Measurements from ENCODE around the gene SEMA4F.

The SEMA4F gene

DNA sequence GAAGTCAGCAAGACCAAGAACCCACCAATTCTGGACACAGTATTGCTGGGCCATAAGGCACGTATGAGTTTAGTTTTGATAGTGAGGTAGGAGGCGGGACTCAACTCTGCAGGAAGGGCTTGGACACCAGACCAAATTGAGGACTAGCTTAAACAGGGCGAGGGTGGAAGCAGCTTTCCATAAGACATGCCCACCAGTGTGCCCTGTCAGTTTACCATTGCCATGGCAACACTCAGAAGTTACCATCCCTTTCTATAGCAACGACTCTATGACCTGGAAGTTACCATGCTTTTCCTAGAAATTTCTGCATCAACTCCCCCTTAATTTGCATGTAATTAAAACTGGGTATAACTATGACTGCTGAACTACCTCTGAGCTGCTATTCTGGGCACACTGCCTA is 8.7 kb upstream of the SEMA4F start:
- in situ Hi-C loops (cut with MboI; ENCODE audit: low pct_unique_long_range_greater_than_20kb, low sequenced_read_pairs, unreplicated experiment): no loop called here

DNA sequence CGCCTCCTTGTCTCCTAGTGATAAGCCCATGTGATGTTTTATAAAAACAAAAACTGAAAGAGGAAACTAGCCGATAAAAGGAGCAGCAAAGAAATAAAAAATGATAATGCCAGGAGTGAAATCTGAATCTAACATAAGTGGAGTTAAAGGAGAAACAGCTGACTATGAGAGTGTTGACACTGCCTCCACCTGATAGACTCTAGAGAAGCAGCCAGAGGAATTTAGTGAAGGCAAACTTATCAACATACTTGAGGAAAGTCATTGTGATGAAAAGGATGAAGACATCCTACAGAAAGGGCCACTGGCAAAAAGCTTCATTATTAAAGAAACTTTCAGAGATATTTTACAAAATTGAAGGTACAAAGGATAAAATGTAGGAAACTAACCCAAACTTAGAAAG is 7.8 kb upstream of the SEMA4F start:
- TF ChIP-seq, protein P1, sequence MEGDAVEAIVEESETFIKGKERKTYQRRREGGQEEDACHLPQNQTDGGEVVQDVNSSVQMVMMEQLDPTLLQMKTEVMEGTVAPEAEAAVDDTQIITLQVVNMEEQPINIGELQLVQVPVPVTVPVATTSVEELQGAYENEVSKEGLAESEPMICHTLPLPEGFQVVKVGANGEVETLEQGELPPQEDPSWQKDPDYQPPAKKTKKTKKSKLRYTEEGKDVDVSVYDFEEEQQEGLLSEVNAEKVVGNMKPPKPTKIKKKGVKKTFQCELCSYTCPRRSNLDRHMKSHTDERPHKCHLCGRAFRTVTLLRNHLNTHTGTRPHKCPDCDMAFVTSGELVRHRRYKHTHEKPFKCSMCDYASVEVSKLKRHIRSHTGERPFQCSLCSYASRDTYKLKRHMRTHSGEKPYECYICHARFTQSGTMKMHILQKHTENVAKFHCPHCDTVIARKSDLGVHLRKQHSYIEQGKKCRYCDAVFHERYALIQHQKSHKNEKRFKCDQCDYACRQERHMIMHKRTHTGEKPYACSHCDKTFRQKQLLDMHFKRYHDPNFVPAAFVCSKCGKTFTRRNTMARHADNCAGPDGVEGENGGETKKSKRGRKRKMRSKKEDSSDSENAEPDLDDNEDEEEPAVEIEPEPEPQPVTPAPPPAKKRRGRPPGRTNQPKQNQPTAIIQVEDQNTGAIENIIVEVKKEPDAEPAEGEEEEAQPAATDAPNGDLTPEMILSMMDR (IDR thresholded peaks at IDR 0.05; ENCODE audit: extremely low read depth, insufficient read depth, missing control alignments): no peak
- DNase-seq (ENCODE audit: low spot score): no peak
- in situ Hi-C loops (cut with MboI; ENCODE audit: low pct_unique_long_range_greater_than_20kb, low sequenced_read_pairs, unreplicated experiment): no loop called here

More for the DNA sequence above, 8.7 kb upstream of the SEMA4F start:
- TF ChIP-seq, protein P1 (IDR thresholded peaks at IDR 0.05; ENCODE audit: extremely low read depth, insufficient read depth, missing control alignments): no peak
- DNase-seq (ENCODE audit: low spot score): no peak

DNA sequence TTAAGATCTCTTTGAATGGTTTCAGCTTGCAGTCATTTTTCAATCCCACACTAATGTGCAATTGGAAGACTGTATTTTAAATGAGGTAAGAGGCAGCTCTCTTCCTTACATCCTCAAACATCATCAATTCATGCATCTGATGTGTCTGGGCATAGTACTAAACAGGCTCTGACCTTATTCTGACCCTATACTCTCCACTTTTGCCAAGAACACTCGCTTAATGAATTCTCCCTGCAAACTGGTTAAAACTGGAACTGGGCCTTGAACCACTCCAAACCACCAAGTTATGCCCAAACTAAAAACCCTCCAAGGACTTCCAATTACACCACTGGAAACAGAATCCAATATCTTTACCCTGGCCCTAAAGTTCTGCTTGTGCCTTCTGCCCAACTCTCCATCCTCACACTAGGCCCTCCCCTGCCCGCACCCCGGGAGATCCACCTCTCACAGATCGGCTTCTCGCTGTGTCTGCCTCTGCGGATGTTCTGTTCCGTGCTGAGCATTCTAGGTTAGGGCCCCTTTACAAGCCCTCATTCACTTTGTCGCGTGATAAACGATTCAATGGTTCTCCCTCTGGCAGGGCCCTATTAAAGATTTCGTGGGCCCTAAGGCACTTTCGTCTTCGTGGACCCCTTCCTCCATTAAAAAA is 7.1 kb upstream of the SEMA4F start:
- no peak for DNase-seq (ENCODE audit: low spot score)
- TF ChIP-seq, protein P1 (IDR thresholded peaks at IDR 0.05; ENCODE audit: extremely low read depth, insufficient read depth, missing control alignments): no peak
- in situ Hi-C loops (cut with MboI; ENCODE audit: low pct_unique_long_range_greater_than_20kb, low sequenced_read_pairs, unreplicated experiment): no loop called here

DNA sequence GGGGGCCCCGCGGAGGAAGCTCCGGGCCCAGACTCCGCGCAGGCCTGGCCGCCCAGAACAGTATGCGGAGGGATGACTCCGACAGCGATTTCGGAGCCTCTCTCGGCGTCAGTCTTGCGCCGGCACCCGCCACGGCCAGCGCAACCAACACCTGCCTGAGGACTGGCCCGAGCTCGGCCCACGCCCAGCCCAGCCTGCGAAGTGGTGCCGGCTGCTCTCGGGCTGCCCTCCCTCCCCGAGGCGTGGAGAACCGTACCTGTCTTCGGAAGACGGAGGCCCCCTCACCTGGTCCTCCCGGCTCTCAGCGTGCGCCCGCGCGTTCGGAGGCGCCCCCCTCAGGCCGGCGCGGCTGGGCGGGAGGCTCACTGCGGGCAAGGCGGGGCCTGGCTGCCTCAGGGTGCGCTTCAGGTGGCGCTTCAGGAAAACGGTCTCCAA is 6.0 kb upstream of the SEMA4F start, which contains the start of gene M1AP:
Gene M1AP, minus strand, starts transcription at position 322 of the 435 bp plus-strand sequence. CDS start 8,055 bp downstream, outside the sequence.
- DNase-seq (ENCODE audit: low spot score): no peak
- TF ChIP-seq, protein P1 (IDR thresholded peaks at IDR 0.05; ENCODE audit: extremely low read depth, insufficient read depth, missing control alignments): peak; percentile 21
- in situ Hi-C loops (cut with MboI; ENCODE audit: low pct_unique_long_range_greater_than_20kb, low sequenced_read_pairs, unreplicated experiment): no loop called here

DNA sequence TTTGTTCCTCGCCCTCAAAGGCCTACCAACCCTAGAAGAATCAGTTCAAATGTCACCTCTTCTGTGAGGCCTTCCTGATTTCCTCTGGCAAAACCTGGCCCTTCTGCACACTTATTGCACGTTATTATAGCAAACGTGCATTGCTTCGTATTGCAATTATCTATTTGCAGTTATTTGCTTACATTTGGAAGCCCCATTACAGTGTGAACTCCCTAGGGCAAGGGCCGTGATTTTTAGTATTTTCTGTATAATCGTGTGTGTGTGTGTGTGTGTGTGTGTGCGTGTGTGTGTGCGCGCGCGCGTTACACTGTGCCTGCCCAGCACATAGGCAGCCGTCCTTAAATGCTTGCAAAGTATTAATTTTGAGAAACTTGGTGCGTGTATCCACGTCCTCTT is 460 bp upstream of the SEMA4F start:
- in situ Hi-C loops (cut with MboI; ENCODE audit: low pct_unique_long_range_greater_than_20kb, low sequenced_read_pairs, unreplicated experiment): no loop called here
- no peak for DNase-seq (ENCODE audit: low spot score)
- TF ChIP-seq, protein P1 (IDR thresholded peaks at IDR 0.05; ENCODE audit: extremely low read depth, insufficient read depth, missing control alignments): no peak

DNA sequence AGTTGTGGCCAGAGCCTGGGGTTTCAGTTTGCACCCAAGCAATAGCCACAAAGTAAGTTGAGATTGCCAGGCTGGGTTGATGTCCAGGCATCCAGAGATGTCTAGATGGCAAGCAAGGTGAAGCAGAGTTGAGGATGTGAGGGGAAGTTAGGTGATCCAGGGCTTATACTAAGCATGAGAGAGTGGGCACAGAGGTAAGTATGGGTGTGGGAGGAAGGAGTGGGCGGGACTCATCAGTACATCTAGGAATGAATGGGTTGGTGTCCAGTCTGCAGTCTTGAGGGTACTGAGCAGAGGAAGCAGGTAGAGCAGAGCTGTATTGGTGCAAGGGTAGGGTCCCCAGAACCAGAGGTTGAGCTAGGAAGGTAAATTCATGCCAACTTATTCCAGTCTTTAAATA is 1.5 kb downstream of the SEMA4F start:
- TF ChIP-seq, protein P1 (IDR thresholded peaks at IDR 0.05; ENCODE audit: extremely low read depth, insufficient read depth, missing control alignments): no peak
- in situ Hi-C loops (cut with MboI; ENCODE audit: low pct_unique_long_range_greater_than_20kb, low sequenced_read_pairs, unreplicated experiment): no loop called here
- no peak for DNase-seq (ENCODE audit: low spot score)

All from GM13977 (cell line).